ENCODE measurements around the gene JARID2.
"Not testable (repeated sequence)": the region's sequence is repeated elsewhere in the genome, so short reads cannot be mapped to it uniquely, and the experiment has no call there.

The JARID2 gene

GRCh38 chr6:15265787-15266186 is 19.9 kb downstream of the JARID2 start:
- no peak for DNase-seq

GRCh38 chr6:15266423-15266996 is 20.6 kb downstream of the JARID2 start:
- no peak for DNase-seq

GRCh38 chr6:15267221-15267620 is 21.4 kb downstream of the JARID2 start:
- no peak for DNase-seq

GRCh38 chr6:15268137-15268908 is 22.5 kb downstream of the JARID2 start:
- DNase-seq = no peak

GRCh38 chr6:15269011-15269410 is 23.1 kb downstream of the JARID2 start:
- DNase-seq = no peak

- no peak for DNase-seq
These were observed 23.8 kb downstream of the JARID2 start for GRCh38 chr6:15269619-15270018.

GRCh38 chr6:15270402-15270801 is 24.5 kb downstream of the JARID2 start:
- DNase-seq = no peak

- no peak for DNase-seq
These were observed 26.7 kb downstream of the JARID2 start for GRCh38 chr6:15272562-15272961.

GRCh38 chr6:15274692-15275387 is 29.0 kb downstream of the JARID2 start:
- no peak for DNase-seq

- DNase-seq = no peak
These were observed 30.4 kb downstream of the JARID2 start for GRCh38 chr6:15276036-15276985.

- DNase-seq = no peak
These were observed 33.3 kb downstream of the JARID2 start for GRCh38 chr6:15279047-15279661.

GRCh38 chr6:15280028-15280427 is 34.2 kb downstream of the JARID2 start:
- no peak for DNase-seq

- no peak for DNase-seq
These were observed 35.1 kb downstream of the JARID2 start for GRCh38 chr6:15280961-15281360.

GRCh38 chr6:15282334-15282733 is 36.5 kb downstream of the JARID2 start:
- no peak for DNase-seq

GRCh38 chr6:15283986-15284361 is 38.1 kb downstream of the JARID2 start:
- no peak for DNase-seq

- no peak for DNase-seq
These were observed 38.9 kb downstream of the JARID2 start for GRCh38 chr6:15284743-15285142.

GRCh38 chr6:15285682-15286294 is 39.9 kb downstream of the JARID2 start:
- DNase-seq = no peak

- no peak for DNase-seq
These were observed 42.0 kb downstream of the JARID2 start for GRCh38 chr6:15287670-15288375.

GRCh38 chr6:15288856-15289255 is 43.0 kb downstream of the JARID2 start:
- no peak for DNase-seq

- DNase-seq = not testable (repeated sequence)
These were observed 43.6 kb downstream of the JARID2 start for GRCh38 chr6:15289456-15289855.

- no peak for DNase-seq
These were observed 44.3 kb downstream of the JARID2 start for GRCh38 chr6:15290067-15290680.
